Mucosa of gallbladder (tissue), 1 donor: ENCODE data around the gene SPO11. TPM values are rescaled to one million over a fixed set of nuclear protein-coding genes. Genes with fewer than 3 reads are reported as not detected.
A peak's percentile ranks its signal among the peaks of the same experiment; 100 is the strongest.

Experiments used
- DNase-seq: peaks from one replicate; pipeline ENCODE4 v3.0.0-alpha.2; 2020; ENCODE audit warnings: low spot score
- total RNA-seq: library from RNA; stranded (reverse); gene quantifications from one replicate; pipeline ENCODE4 v1.2.1, GENCODE V29; 2021
- donor health status: DM: no; HTN: no; CAD: no.

SPO11 gene
- total RNA-seq, 1 donor from 2014 or later = not detected

DNA sequence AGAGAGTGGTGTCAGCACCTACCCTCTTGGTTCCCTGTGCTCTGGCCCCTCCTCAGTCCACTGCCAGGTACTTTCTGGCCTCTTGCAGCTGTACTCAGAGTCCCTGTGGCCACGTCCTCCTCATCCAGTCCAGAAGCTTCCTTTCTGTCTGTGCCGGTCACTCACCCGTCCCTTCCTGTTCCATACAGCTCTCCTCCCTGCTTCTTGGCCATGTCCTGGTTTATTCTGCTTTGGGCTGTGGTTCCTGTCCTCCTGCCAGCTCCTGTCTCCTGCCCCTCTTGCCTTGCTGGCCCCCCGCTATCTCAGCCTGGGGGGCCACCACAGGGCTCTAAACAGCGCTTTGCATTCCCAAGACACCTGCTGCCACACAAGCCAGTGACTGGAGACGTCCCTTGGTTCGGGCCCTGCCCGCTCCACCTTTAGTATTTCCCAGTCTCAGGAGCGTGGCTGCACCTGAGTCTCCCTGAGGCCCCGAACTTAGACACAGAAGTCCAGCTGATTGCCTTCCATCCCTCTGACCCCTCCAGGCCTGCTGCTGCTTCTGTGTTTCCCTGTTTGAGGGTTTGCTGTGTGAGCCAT, 46.1 kb downstream of the SPO11 start:
- DNase-seq = no peak

DNA sequence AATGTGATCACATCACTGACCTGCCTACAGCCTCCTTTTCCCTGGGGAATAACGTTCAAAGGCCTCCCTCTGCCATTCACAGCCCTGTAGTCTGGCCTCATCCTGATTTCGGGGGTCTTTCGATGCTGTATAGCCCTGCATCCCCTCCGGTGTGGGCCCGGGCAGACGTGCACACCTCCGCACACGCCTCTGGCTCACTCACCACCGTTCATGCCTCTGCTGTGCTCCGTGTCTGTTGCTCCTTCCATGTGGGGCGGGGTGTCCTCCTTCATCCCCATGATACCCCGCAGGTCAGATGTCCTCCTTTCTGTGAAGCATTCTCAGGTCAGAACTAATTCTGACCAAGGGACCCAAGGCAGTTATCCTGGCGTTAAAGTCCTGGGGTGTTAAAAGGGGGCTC, 47.7 kb downstream of the SPO11 start:
- DNase-seq = no peak

DNA sequence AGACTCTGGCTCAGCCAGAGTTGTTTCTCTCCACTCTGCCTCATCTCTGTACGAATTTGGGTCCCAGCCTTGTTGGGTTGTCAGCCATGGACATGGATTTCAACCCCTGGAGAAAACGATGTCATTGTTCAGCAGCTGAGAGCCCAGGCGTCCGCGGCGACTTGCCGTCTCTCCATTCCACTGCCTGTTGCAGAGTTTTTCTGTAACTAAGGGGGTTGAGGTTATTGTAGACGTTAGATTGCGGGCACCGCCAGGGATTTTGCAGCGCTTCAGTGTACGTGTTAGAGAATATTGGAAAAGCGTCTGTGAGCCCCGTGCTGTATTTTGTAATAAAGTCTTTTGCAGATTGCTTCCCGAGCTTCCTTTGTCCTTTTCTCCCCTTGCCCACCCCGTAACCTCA, 48.5 kb downstream of the SPO11 start:
- no peak for DNase-seq

DNA sequence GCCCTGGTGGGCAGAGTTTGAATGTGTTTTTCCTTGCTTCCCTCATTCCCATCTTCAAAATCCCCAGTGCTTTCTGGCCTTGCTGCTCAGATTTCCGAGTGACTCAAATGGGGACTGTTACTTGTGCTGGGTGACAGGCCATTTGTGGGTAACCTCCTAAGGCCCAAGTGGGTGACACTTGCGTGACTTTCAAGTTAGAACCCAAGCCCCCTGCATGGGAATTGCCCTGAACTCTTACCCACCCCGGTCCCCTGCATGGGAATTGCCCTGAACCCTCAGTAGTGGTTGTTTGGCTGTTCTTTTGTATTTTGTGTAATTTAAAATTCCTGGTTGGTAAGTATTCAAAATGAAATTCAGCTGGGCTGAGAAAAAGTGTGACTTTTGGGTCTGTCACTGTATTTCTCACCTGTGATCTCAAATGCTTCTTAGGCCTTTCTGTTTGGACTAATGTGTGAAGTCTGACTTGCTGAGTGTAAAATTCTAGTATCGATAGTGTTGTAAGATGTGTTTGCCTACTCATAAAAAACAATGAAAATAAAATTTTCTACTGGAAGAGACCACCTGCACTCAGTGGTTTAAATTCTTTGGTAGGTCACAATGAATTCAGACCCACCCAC, 49.2 kb downstream of the SPO11 start:
- no peak for DNase-seq

DNA sequence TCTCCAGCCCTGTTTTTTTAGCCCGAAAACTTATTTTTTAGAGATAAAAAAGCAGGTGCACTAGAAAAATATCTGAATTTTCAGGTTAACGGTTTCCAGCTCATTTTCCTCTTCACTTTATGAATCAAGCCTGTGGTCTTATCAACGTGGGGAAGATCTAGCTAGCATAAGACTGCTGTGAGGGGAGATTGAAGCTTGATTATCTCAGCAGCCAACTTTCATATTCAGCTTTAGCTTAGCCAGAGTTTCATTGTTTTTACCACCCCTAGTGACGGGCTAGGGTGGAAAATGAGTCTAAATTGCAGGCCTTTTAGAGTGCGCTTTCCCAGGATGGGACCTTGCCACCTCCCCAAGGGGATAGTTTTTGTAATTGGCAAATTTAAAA, 49.7 kb downstream of the SPO11 start:
- no peak for DNase-seq

DNA sequence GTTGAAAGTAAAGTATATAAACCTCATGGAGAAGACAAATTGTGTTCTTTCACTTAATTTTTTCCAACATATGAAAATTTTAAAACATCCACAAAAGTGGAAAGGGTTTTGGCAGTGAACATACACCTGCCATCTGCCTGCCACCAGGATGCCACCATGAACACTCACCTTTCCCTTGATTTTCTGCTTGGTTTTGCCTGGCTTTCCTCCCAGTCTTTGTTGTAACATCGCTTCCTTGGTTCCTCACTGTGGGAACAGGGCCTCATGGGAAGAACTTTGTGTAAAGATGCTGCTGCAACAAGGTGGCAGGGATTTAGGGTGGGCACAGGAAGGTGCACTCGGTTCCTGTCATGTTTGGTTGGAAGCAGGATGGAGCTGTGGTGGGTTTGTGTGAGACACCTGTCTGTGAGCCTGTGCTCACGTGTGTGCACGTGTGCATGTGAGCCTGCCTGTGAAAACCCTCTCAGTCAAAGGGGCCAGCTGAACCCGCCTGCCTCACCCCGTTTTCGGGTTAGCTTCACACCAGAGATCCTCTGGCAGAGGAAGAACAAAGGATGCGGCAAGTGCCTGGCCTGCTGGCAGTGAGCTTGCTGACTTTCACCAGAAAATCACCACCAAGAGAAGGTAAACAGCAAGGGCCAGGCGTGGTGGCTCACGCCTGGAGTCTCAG, 50.6 kb downstream of the SPO11 start:
- DNase-seq = no peak

DNA sequence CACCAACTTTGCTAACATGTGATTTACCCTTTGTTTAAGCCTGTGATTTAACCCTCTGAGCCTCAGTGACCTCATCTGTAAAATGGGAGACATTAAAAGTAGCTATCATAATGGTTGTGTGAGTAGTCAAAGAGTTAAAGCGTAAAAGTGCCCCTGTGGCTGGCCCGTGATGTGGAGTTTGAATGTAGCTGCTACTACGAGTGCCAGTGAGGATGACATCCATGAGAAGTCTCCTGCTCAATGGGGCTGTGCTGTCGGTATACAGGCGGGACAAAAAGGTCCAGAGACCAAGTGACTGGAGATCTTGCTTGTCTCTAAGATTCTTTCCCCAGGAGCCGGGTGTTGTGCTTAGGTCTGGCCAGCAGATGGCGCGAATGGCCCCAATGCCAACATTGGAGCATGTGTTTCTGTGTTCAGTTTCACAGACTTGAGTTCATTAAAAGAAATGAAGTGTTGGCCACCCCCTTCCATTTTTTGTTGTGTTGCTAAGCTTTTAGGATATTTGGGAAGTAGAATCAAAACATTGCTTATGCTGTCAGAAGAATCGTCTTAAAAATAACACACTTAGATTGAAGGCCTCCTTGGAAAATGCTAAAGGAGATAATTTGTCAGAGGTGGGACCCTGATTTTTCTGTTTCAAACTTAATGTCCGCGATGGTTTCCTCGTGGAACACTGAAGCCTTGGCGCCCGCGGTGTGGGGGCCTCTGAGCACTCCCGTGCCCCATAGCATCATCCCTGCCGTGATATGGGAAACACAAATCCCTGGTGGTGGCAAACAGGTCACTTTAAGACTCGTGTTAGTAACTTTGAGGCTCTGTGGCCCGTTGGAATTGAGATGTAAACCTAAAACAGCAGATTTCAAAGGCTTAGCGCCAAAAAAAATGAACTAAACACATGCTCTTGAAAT, 52.2 kb downstream of the SPO11 start:
- DNase-seq = peak; percentile 86

DNA sequence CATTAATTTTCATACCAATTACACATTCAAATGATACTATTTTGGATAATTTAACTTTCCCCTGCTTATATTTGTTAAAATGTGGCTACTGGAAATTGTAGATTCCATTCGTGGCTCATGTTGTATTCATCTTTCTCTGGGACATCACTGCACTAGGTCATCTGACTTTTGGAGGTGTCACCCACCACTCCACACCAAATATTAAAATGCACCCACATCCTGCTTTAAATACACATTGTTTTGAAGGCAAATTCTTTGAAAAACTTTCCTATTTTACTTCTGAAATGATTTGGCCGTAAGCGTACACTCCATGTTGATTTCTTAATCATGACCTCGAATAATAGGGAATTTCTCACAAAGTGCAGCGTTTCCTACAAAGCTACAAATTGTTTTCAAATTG, 52.9 kb downstream of the SPO11 start:
- DNase-seq = no peak

DNA sequence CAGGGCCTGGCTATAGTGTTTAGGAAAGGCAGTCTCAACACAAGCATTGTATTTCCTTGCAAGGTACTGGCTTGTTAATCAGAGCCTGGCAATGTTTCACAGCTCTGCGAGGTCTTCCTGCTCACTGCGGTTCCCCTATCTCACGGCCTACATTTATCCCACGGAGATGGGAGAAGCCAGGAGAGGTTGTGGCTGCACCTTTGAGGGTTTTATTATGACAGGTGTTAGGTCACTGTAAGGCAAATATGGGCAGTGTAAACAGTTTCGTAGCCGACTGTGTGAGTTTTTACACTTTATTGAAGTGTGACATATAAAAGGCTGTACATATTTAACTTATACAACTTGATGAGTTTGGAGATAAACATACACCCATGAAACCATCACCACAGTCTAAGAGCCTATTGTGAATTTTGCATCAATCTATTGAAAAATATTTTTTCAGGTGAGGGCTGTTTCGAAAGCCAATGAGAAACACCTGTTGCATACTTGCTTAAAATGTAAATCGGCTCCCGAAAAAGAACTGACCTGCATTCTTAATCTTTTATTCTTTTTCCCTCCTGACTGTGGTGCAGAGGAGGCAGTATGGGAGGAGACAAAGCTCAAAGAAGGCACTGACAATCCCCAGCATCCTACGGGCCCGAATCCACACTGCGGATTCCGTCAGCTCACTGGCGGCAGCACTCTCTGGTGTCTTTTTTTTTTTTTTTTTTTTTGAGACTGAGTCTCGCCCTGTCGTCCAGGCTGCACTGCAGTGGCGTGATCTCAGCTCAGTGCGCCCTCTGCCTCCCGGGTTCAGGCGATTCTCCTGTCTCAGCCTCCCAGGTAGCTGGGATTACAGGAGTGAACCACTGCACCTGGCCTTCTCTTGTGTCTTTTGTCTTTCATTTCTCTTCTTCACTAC, 54.1 kb downstream of the SPO11 start:
- DNase-seq = no peak

DNA sequence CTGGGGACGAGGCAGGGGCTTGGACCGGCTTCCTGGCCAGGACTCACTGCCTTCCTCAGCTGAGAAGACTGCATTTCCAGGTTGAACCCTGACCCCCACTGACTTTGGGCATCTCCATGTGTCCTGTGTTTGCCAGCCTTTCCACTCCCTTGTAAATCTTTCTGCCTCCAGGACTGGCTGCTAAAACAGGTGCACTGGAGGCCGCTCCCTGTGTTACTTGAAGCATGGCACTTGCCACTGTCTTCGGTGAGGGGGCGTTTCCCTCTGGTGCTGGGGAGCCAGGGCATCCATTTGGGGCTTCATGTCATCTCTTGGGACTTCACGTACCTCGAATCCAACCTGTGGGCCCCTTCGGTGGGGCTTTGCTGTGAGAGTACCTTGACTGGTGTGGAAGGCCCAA, 54.9 kb downstream of the SPO11 start:
- DNase-seq = no peak

DNA sequence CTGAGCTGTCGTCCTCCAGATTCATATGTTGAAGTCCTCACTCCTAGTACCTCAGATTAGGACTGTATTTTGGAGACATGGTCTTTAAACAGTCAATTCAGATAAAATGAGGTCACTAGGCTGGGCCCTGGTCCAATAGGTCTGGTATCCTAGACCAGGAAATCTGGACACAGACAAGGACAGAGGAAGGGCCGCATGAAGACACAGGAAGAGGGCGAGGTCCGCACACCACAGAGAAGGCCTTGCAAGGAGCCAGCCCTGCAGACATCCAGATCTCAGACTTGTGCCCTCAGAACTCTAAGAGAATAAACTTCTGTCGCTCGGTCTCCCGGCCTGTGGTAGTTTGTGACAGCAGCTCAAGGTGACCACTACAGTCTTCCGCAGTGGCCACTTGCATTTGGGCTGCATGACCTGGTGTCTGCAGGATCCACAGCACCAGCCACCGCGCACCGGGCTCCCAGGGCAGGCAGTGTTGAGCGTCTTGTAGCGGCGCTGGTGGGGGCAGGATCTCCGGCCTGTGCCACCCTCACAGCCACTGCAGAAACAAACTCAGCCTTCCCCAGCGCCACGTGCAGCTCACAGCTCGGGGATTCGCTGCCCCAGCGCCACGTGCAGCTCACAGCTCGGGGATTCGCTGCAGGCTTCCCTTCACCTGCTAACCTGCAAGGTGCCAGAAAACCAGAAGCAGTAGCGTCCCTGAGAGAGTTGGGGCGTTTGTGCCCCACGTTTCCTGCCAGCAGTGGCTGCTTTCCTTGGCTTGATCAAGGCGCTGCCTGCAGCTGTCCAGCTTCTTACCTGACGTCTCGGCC, 55.6 kb downstream of the SPO11 start:
- DNase-seq = no peak

DNA sequence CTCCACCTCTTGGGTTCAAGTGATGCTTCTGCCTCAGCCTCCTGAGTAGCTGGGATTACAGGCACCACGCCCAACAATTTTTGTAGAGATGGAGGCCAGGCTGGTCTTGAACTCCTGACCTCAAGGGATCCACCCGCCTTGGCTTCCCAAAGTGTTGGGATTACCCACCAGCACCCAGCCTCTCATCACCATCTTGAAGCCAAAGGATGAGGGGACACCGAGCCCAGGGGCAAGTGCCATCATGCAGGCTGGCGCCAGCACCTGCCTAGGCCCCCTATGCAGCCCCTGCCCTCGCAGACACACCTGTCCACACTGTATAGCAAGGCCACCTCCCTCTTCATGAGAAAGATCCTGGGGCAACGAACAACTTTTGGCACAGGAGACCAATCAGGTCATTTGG, 56.3 kb downstream of the SPO11 start:
- DNase-seq = no peak

DNA sequence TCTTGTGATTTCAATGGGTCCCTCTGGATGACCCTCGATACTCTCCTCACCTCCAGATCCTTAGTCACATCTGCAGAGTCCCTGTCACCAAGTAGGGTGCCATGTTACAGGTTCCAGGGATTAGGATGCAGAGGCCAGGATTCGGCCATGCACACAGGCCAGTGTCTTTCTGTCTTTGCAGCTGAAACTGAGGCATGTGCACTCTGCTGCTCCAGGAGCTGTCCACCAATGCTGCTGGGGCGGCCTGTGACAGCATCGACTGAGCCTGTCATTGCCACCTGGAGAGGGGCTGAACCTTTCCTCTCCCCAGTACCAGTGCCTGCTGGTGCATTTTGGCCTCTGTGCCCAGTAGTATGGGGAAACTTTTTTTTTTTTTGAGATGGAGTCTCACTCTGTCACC, 57.2 kb downstream of the SPO11 start:
- DNase-seq = no peak

DNA sequence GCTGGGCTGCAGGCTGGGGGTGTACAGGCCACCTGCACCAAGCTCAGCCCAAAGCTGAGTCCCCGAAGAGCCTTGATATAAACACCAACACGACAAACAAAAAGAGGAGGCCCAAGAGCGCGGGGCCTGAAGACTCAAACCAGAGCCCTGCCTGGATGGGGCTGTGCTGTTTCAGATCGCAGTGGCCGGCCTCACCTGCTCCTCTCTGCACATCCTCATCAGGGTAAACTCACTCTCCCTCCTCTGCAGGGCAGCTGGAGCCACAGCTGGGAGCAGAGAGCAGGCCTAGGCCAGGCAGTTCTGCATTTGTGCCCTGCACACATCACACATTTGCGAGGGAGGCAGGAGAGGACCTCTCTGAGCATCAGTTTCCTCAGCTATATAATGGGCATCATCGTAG, 57.9 kb downstream of the SPO11 start:
- DNase-seq = no peak

DNA sequence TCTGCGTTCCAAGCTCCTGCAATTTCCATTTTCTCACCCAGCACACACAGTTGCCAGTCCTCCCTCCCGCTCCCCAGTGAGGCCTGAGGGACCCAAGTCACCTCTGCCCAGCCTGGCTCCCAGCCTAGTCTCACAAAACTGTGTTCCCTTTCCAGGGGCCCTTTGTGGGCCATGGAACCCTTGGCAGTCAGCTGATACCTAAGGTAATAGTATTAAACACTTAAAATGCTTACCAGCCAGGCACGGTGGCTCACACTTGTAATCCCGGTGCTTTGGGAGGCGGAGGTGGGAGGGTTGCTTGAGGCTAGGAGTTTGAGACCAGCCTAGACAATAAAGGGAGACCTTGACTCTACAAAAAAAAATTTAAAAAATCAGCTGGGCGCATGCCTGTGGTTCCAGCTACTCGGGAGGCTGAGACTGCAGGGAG, 58.4 kb downstream of the SPO11 start:
- no peak for DNase-seq

DNA sequence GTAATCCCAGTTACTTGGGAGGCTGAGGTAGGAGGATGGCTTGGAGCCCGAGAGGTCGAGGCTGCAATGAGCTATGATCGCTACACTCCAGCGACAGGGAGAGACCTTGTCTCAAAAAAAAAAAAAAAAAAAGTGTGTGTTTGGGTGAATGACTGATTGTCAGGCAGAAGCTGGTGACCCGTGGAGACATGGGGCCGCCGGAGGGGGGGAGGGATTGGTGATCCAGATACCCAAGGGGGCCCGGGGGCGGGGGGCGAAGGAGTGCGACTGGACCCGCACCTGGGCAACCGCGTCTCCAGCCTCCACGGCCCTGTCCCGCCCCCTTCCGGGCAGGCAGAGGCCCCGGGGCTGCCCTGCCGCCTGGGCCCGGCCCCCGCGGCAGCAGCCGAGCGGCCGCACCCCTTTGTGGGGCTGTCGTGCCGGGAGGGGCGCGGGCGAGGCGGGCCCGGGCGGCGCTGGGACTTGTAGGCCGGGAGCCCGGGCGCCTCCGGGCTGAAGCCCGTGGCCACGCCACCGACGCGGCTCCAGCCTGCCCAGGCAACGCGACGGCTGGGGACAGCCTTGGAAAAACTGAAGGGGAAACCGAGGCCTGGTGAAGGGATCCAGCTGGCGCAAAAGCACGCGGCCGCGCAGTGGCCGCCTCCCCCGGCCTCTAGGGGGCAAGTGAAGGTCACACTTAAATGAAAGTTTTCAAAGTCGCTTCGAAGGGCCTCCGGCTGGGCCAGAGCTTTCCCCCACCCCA, 59.5 kb downstream of the SPO11 start:
- DNase-seq = peak; percentile 77

DNA sequence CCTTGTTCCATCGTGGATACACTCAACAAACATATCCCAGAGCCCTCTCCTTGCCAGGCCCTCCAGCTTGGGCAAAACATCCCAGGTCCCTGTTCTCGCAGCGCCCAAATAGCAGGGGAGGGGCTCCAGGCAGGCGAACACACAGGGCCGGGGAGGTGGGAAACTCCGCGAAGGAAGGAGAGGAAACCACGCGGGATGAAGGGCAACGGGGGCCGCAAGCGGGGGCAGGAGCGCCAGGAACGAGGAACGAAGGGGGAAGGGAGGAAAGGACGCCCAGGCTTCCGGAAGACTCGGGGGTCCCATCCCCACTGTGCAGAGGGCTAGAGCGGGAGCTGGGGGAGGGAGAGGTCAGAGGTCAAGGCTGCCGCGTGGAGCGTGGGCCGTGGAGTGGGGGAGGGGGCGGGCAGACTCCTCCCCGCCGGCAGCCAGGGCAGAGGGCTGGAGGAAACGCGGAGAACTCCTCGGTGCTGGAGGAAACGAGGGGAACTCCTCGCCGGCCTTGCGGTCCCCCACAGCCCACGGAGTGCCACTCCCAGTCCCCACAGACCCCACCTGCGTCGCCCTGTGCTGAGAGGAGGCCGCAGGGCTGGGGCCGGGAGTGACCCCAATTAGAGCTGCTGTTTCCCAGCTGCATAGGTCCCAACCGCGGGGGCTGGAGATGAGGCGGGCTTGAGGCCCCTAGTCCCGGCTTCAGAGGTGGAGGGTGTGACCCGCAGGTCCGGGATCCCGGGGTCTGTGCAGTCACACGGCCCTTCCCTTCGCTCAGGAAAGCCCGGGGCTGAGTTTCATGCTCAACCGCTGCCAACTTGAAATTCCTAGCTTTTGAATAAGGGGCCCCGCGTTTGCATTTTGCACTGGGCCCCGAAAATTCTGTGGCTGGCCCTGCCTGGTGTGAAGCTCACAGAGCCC, 60.3 kb downstream of the SPO11 start:
- no peak for DNase-seq

DNA sequence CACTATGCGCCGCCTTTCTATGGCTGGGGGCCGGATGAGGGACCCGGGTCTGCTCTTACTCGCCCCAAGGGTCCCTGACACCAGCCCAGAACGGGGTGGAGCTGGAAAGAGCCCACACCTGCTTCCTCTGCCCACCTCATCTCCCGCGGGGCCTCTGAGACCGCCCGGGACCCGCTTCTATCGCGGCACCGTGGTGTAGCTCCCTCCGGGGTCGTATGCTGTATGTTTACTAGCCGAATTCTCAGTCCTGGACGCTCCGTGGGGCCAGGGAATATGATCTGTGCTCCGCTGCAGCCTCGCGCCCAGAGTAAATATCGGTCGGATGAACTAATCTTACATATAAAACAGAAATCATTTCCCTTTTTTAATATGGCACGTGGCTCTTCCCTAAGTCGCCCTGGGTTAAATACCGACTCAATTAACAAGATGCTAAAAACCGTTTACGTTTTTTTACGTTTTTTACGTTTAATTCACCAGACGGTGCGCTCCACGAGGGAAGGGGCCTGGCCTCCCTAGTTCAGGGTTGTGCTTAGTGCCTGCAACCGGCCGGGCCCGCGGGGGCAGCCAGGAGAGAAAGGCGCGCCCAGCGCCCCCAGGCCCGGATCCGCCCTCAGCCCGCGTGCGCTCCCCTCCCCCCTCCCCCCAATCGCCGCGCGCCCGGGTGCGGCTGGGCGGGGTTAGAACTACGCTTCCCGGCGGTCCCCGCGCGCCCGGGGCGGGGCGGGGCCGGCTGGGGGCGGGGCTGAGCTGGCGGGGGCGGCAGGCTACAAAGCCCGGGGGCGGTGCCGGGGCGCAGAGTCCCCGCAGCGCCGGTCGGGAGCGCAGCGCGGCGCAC, 61.2 kb downstream of the SPO11 start, which contains the start of gene RBM38:
RBM38 (plus strand) TSS at position 793 of the 835 bp plus-strand sequence. CDS start 186 bp downstream, outside the sequence.
- peak; percentile 52 for DNase-seq
